Measurements from ENCODE around the gene VANGL1. TPM values are rescaled to one million over a fixed set of nuclear protein-coding genes. Genes with fewer than 3 reads are reported as not detected.

VANGL1 gene
- total RNA-seq, 1 donor from 2014 or later: 16.0 TPM

DNA sequence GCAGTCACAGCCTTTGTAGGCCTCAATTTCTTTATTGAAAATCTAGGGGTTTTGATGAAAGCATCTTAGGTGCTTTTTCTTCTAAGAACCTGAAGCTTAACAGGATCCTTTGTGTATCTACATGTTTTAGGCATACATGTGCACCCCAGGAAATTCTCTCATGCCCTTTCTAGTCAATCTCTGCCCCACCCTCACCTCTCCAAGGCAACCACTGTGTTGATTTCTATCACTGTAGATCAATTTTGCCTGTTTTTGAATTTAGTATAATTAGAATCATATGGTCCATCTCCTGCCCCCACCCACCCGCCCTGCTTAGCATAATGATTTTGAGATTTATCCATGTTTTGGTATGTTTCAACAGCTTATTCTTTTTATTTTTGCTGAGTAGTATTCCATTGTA is 19.4 kb downstream of the VANGL1 start:
- Mint-ChIP-seq H3K9me3 (no peaks in the 10 kb centered on the region), H3K27me3 (ENCODE audit: low read depth) (no peaks in the 10 kb centered on the region), H3K36me3 (peaks cover 31% of the 10 kb centered on the region), H3K27ac (no peak overlapping the region), H3K4me3 (no peak overlapping the region), H3K4me1 (peaks cover 15% of the 10 kb centered on the region)
- TF ChIP-seq, protein P1, sequence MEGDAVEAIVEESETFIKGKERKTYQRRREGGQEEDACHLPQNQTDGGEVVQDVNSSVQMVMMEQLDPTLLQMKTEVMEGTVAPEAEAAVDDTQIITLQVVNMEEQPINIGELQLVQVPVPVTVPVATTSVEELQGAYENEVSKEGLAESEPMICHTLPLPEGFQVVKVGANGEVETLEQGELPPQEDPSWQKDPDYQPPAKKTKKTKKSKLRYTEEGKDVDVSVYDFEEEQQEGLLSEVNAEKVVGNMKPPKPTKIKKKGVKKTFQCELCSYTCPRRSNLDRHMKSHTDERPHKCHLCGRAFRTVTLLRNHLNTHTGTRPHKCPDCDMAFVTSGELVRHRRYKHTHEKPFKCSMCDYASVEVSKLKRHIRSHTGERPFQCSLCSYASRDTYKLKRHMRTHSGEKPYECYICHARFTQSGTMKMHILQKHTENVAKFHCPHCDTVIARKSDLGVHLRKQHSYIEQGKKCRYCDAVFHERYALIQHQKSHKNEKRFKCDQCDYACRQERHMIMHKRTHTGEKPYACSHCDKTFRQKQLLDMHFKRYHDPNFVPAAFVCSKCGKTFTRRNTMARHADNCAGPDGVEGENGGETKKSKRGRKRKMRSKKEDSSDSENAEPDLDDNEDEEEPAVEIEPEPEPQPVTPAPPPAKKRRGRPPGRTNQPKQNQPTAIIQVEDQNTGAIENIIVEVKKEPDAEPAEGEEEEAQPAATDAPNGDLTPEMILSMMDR (IDR thresholded peaks at IDR 0.05; ENCODE audit: unreplicated experiment): no peak
- no peak for DNase-seq (ENCODE audit: low spot score in 2 of 2, unreplicated experiment in 2 of 2)

DNA sequence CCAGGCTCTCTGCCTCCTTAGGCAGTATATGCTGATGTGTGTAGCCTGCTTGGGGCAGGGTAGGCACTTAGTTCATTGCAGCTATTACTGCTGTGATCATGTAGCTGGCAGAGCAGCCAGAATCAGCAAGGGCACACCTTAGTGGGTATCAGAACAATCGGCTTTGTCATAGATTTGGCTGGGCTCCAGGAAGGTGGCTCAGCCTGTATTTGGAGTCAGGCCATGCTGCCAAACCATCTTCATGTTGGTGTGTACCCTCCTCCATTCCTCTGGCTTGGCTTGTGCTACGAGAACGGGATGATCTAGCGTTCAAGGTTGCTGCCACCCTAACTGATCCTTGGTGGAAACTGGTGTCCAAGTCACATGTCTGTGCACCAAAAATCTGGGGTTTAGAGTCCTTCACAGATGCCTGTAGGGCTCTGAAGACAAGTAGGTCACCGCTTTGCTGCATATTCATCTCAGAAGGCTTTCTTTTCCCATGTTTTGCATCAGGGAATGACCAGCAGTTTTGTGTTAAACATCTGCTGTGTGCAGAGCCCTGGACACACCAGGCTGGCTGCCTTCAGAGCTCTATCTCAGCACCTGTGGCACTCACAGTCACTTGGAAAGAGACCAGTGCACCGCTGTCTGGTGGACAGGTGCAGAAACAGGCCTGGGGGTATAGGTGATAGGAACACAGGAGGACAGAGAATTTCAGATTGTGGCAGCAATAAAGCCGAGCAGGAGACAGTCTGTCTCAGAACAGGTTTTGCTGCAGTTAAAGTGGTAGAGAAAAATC is 23.7 kb downstream of the VANGL1 start:
- Mint-ChIP-seq H3K9me3 (peaks cover 5% of the 10 kb centered on the region), H3K27ac (peak overlapping the region; percentile 8), H3K4me1 (peaks cover 16% of the 10 kb centered on the region), H3K36me3 (peaks cover 47% of the 10 kb centered on the region), H3K27me3 (ENCODE audit: low read depth) (no peaks in the 10 kb centered on the region), H3K4me3 (no peak overlapping the region)
- no peak for DNase-seq (ENCODE audit: low spot score in 2 of 2, unreplicated experiment in 2 of 2)
- TF ChIP-seq, protein P1 (IDR thresholded peaks at IDR 0.05; ENCODE audit: unreplicated experiment): no peak

DNA sequence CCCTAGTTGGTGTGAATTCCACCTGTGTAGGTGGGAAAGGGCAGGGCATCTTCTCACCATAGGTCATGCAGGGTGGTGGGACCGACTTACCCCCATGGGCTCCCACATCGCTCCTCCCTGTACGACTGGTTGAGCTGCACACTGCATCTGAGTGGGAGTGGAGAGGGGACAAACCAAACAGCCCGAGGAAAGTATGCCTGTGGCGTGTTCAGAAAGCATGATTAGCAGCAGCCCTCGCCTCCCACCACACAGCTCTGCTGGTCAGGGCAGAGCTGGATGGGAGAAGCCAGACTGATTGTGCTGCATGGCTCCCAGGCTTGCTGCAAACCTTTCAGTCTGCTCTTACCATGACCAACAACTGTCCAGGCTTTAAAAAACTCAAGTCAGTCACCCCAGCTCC is 24.4 kb downstream of the VANGL1 start:
- Mint-ChIP-seq H3K4me3 (no peak overlapping the region), H3K9me3 (peaks cover 5% of the 10 kb centered on the region), H3K27me3 (ENCODE audit: low read depth) (no peaks in the 10 kb centered on the region), H3K36me3 (peaks cover 43% of the 10 kb centered on the region), H3K27ac (peak overlapping the region; percentile 8), H3K4me1 (peaks cover 18% of the 10 kb centered on the region)
- TF ChIP-seq, protein P1 (IDR thresholded peaks at IDR 0.05; ENCODE audit: unreplicated experiment): no peak
- no peak for DNase-seq (ENCODE audit: low spot score in 2 of 2, unreplicated experiment in 2 of 2)

- H3K27ac Mint-ChIP-seq: no peak overlapping the region
- no peaks in the 10 kb centered on the region for H3K27me3 Mint-ChIP-seq (ENCODE audit: low read depth)
- TF ChIP-seq, protein P1 (IDR thresholded peaks at IDR 0.05; ENCODE audit: unreplicated experiment): no peak
- H3K4me3 Mint-ChIP-seq: no peak overlapping the region
- peaks cover 21% of the 10 kb centered on the region for H3K4me1 Mint-ChIP-seq
- H3K9me3 Mint-ChIP-seq: peaks cover 5% of the 10 kb centered on the region
- no peak for DNase-seq (ENCODE audit: low spot score in 2 of 2, unreplicated experiment in 2 of 2)
- H3K36me3 Mint-ChIP-seq: peaks cover 43% of the 10 kb centered on the region
Measured at GRCh38 chr1:115666702-115667101, 24.9 kb downstream of the VANGL1 start.

- Mint-ChIP-seq H3K27me3 (ENCODE audit: low read depth) (no peaks in the 10 kb centered on the region), H3K4me3 (no peak overlapping the region), H3K4me1 (peaks cover 21% of the 10 kb centered on the region), H3K36me3 (peaks cover 36% of the 10 kb centered on the region), H3K9me3 (peaks cover 5% of the 10 kb centered on the region), H3K27ac (peak overlapping the region; percentile 82)
- no peak for DNase-seq (ENCODE audit: low spot score in 2 of 2, unreplicated experiment in 2 of 2)
- TF ChIP-seq, protein P1 (IDR thresholded peaks at IDR 0.05; ENCODE audit: unreplicated experiment): no peak
Measured at GRCh38 chr1:115668579-115668978, 26.8 kb downstream of the VANGL1 start.

All from mesothelial cell of epicardium (in vitro differentiated cells).